NCI-H1048 (cell line): ENCODE data around the gene USP43.
"Not testable (repeated sequence)": the region's sequence is repeated elsewhere in the genome, so short reads cannot be mapped to it uniquely, and the experiment has no call there.

ENCODE experiments used
- DNase-seq: peaks from one replicate; lab custom pipeline; 2025; lab: John Stamatoyannopoulos, UW

The USP43 gene

GRCh38 chr17:9658593-9659211 lies 13.4 kb downstream of the USP43 start:
- DNase-seq, result no peak

- no peak for DNase-seq
Measured at GRCh38 chr17:9661027-9661426, 15.7 kb downstream of the USP43 start.

DNA sequence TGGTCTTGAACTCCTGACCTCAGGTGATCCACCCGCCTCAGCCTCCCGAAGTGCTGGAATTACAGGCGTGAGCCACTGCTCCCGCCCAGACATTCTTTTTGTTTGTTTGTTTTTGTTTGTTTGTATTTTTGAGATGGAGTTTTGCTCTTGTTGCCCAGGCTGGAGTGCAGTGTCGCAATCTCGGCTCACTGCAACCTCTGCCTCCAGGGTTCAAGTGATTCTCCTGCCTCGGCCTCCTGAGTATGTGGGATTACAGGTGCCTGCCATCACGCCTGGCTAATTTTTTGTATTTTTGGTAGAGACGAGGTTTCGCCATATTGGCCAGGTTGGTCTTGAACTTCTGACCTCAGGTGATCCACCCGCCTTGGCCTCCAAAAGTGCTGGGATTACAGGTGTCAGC lies 18.2 kb downstream of the USP43 start:
- not testable (repeated sequence) for DNase-seq

- DNase-seq, result no peak
Measured at GRCh38 chr17:9666461-9667050, 21.2 kb downstream of the USP43 start.

- no peak for DNase-seq
Measured at GRCh38 chr17:9668517-9668916, 23.2 kb downstream of the USP43 start.

GRCh38 chr17:9669551-9670008 lies 24.3 kb downstream of the USP43 start:
- no peak for DNase-seq

- no peak for DNase-seq
Measured at GRCh38 chr17:9670596-9670995, 25.3 kb downstream of the USP43 start.

GRCh38 chr17:9671559-9671958 lies 26.2 kb downstream of the USP43 start:
- no peak for DNase-seq

GRCh38 chr17:9672266-9672665 lies 26.9 kb downstream of the USP43 start:
- DNase-seq, result no peak

GRCh38 chr17:9672691-9673090 lies 27.4 kb downstream of the USP43 start:
- DNase-seq, result no peak

GRCh38 chr17:9676084-9676483 lies 30.8 kb downstream of the USP43 start:
- no peak for DNase-seq

DNA sequence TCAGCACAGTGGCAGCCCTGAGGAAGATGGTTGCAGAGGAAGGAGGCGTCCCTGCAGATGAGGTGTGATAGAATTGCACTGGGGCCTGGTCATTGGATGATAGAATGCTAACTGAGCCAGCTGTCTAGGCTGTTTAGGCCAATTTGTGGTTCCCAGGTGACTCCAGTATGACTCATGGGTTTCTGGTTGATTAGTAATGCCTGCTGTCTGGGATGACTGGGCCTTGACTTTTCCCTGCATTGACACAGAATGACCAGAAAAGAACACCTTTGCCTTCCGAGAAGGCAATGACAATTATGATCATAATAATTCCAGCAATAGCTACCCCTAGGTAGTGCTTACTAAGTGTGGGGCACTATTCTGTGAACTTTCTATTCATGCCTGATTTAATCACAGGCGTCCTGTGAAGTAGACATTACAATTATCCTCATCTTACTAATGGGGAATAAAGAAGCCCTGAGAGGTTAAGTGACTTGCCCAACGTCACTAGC lies 31.5 kb downstream of the USP43 start:
- no peak for DNase-seq

- no peak for DNase-seq
Measured at GRCh38 chr17:9677411-9677810, 32.1 kb downstream of the USP43 start.

- DNase-seq, result no peak
Measured at GRCh38 chr17:9677896-9678295, 32.6 kb downstream of the USP43 start.

DNA sequence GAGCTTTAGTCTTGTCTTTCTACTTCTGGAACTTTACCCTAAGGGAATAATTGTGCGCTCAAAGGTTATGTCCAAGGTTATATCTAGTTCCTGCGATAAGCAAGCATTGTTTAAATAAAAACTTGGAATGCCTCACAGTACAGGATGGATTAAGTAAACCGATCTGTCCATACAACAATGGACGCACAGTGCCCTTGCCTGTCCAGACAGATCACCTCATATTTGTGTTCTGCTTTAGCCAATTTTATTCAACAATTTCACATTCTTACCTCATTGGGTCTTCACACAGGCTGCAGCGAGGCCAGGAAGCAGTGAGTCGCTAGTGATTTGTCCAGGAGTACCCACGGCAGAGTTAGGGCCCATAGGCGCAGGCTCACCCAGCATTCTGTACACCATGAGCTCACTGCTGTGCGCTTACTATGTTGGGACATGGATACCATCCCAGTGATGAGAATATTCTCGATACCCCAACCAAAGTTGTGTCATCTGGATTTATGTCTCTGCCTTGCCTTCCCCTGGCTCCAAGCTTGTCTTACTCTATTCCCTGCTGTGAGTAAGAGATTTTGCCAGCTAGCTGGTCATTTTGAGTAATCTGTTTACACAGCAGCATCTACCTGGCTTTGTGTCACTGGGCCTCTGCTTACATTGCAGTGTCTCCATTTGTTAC lies 39.8 kb downstream of the USP43 start:
- no peak for DNase-seq

GRCh38 chr17:9693755-9694154 lies 48.4 kb downstream of the USP43 start:
- DNase-seq, result no peak

DNA sequence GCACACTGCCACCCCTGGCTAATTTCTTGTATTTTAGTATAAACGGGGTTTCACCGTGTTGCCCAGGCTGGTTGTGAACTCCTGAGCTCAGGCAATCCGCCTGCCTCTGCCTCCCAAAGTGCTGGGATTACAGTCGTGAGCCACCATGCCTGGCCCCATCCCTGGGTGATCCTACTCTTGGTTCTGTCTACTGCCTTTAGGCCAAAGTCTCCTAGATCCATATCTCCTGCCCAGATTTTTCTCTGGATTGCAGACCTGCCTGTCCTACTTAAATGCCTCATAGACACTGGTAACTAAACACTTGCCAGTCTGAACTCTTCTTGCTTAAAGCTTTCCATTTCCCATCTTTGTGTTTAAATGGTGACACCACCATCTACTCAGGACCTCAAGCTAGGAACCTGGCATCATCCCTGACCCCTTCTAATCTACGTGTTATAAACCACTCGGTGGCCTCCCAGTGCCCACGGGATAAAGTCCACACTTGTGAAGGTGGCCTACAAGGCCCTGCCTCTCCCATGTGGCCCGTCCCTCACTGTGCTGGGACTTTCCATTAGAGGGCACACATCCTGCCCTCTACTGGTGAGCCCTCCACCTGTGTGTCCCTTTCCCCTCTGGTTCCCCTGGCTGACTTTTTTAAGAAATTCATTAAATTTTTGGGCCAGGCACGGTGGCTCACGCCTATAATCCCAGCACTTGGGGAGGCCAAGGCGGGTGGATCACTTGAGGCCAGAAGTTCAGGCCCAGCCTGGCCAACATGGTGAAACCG lies 51.1 kb downstream of the USP43 start:
- no peak for DNase-seq

DNA sequence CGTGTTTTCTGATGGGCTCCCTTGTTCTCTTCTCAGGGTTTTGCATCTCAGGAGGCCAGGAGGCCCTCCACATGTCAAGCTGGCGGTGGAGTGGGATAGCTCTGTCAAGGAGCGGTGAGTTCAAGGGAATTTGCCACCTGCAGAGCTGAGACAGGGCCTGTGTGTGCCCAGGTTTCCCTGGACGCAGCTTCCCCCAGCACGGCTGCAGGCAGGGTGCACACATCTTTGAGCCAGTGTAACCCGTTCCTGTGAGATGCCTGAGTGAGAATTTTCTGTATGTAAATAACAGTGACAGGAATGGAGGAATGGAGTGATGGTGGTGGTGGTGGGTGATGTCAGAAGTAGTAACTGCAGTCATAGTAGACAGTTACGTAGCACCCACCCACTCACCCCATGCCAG lies 54.8 kb downstream of the USP43 start:
- DNase-seq, result no peak

DNA sequence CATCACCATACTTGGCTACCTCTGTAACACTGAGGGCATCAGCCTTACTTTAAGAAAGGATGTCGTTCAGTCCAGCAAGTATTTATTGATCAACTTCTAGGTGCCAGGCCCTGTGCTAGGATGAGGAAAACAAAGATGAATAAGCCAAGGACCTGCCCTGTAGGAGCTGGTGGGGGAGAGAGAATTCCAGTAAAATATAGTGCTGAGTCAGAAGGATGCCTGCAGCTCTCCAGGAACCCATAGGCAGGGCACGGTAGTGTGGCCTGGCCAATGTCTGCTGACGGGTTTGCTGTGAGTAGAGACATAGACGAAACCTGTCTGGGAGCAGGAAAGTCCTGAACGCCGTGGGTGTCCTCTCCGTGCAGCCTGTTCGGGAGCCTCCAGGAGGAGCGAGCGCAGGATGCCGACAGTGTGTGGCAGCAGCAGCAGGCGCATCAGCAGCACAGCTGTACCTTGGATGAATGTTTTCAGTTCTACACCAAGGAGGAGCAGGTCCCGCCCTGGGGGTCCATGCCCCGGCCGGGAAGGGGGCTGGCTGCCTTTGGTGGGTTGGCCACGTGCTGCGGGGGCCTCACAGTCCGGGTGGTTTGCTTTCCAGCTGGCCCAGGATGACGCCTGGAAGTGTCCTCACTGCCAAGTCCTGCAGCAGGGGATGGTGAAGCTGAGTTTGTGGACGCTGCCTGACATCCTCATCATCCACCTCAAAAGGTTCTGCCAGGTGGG lies 55.6 kb downstream of the USP43 start:
- no peak for DNase-seq

DNA sequence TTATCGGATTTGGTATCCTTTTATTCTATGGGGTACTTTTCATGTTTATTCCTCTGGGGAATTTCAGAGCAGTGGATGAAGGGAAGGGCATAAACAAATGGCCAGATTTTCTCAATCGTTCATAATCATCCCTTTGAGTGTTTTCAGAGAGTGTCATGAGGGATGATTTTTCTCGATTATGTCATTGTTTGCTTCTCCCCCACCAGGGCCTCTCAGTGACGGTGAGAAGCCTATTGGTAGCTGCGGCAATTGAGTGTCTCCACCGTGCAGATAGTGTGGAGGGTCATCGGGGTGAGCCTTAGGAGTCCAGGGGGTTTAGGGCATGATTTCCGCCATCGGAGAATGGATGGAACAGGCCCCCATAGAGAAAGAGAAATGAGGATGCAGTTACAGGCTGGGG lies 57.2 kb downstream of the USP43 start:
- no peak for DNase-seq

DNA sequence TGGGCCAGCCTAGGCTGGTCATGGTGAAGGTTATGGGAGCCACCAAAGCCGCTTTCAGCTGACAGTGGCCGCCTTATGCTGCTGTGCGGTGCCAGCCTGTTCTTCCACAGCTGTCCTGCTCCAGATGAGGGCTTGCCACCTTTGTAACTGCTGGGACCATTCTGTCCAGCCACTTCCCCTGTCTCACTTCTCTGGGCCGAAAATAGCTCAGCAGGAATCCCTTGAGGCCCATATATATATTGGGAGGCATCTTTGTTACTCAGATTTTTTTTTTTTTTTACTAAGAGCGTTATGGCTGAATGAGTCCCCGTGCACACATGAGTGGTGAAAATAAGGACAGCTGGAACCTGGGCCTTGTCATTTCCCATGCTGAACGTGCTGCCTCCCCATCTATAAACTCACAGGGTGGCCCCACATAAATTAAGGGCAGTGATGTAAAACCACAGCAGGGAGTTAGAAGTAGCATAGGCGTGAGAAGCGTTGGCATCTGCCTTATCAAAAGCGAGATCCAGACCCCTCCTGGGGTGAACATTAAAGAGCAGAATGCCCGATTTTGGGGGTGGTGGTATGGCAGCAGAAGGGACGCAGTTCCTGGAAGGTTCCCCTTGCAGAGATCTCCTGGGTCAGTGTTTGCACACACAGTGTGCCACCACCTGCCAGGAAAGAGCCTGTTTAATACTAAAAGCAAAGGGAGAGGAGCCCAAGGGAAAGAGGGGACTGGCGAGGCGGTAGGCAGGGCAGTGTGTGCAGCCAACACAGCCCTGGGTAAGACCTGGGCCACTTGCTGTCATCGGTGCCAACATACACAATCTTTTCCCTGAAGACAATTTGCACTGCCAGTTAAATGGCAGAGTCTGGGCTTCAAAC lies 57.8 kb downstream of the USP43 start:
- no peak for DNase-seq
